AG09319 (cell line): ENCODE results near the gene HOXA2.

Experiments
- DNase-seq: peaks from one replicate; pipeline ENCODE4 v3.0.0-alpha.2; 2010; ENCODE audit warnings: low read depth; ENCODE audit errors: extremely low read depth
- CTCF ChIP-seq: IDR thresholded peaks from 2 replicates; pipeline ENCODE4 v1.5.1; 2011; ENCODE audit warnings: low read depth, mild to moderate bottlenecking, inconsistent platforms, low read length, moderate library complexity

The HOXA2 gene

DNA sequence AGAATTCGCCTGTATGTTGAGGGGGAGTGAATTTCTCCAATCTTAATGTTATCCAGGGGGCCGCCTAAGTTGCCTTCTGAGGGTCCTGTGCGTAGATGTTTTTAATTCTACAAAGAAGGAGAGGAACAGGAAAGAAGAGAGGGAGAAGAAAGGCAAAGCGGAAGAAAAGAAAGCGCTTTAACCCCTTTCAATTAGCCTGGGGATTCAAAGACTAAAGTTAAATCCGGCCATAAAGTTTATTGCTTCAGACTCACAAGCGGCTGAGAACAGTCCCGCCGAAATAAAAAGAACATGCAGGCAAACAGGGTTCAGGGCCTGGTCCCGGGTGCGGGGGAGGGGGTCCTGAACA is 36.5 kb upstream of the HOXA2 start:
- no peak for DNase-seq
- no peak for TF ChIP-seq CTCF

DNA sequence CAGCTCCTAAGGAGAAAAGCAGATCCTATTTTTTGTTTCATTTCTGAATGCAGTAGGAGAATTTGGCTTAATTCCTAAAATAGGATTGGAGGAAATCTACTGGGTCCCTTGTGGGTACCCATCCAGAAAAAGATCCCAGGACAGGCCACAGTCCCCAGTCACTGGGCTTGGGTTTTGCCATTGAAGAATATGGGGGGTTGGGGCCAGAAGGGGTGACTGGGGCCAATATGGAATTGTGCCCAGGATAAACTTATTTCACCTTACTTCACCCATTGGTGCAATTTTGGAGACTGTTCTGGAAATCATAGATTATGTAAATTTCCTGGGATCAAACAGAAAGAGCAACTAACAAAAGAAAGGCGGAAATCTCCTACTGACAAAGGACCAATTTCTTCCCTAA is 36.0 kb upstream of the HOXA2 start:
- TF ChIP-seq CTCF: no peak
- DNase-seq: no peak

GRCh38 chr7:27137640-27138315 is 35.3 kb upstream of the HOXA2 start:
- DNase-seq: no peak
- no peak for TF ChIP-seq CTCF

DNA sequence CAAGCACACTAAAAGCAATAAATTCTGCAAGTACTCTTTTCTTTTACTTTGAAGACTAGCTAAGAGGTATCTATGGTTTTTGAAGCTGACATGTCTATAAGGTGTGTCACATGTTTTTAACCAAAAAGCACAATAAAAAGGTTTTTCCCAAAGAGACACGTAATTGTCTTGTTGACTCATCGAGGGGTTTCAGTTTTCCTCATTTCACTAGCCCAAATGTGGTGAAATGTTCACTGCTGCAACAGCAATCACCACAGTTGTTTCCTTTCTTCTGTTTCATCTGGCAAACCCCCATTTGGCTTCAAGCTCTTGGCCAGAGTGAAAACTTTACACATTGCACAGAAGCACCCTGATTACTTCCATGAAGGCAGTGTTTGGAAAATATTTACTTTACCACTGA is 31.9 kb upstream of the HOXA2 start:
- no peak for TF ChIP-seq CTCF
- no peak for DNase-seq

DNA sequence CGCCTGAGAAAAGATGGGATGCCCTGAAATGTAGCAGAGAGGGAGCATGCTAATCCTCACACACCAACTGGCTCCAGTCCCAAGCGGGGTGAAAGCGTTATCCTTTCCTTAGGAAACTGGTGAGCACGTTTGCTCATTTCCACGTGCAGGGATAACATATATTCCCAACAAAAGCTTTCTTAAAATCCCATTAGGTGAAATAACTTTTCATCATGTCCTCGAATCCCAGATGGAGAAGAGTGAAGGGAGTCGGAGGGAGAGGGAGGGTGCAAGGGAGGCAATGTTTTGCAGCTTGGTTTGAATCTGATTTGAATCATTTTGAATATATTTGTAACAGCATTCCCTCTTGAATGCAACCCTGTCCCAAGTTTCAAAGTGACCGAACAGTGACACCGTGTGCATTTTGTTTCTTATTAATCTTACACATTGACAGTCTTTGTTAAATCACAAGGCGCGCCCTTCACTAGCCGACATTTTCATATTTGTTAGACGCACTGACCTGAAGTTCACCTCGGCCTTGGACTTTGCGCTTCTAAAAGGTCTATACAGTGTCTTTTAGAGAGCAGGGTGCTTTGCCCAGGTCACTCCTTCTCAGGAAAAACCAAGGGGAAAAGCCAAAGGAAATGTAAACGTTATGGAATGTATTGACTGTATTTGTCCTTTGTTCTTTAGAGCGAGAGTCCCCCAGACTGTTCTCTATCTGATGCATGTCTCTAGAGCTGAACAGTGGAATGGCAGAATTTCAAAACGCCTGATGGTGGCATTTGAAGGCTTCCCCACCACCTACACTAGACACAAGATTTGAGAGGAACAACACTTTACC is 31.1 kb upstream of the HOXA2 start:
- no peak for TF ChIP-seq CTCF
- DNase-seq: no peak

- no peak for DNase-seq
- TF ChIP-seq CTCF: no peak
Measured at GRCh38 chr7:27132978-27133377, 30.5 kb upstream of the HOXA2 start.

- no peak for TF ChIP-seq CTCF
- no peak for DNase-seq
Measured at GRCh38 chr7:27132214-27132613, 29.7 kb upstream of the HOXA2 start.
